Endodermal cell (in vitro differentiated cells): ENCODE results near the gene LECT2. TPM values are rescaled to one million over a fixed set of nuclear protein-coding genes. Genes with fewer than 3 reads are reported as not detected.

Experiments
- DNase-seq: peaks from one replicate; pipeline ENCODE4 v3.0.0-alpha.2; 2017
- H3K27ac ChIP-seq: 2 replicates; pipeline ENCODE4 v1.5.1; 2013; ENCODE audit warnings: mild to moderate bottlenecking, low read depth, low read length, moderate library complexity
- H3K27me3 ChIP-seq: 2 replicates; pipeline ENCODE4 v1.6.1; 2013; ENCODE audit warnings: mild to moderate bottlenecking, low read length, moderate library complexity; ENCODE audit not compliant: insufficient read depth, control insufficient read depth, poor library complexity, severe bottlenecking
- H3K36me3 ChIP-seq: 2 replicates; pipeline ENCODE4 v1.7.0; 2013; ENCODE audit warnings: mild to moderate bottlenecking, low read length, moderate library complexity; ENCODE audit not compliant: control insufficient read depth, insufficient read depth
- H3K4me1 ChIP-seq: one replicate; pipeline ENCODE4 v1.7.0; 2013; ENCODE audit warnings: low read length; ENCODE audit not compliant: control insufficient read depth, insufficient read depth
- H3K4me3 ChIP-seq: 2 replicates; pipeline ENCODE4 v1.5.1; 2013; ENCODE audit warnings: mild to moderate bottlenecking, low read length, moderate library complexity
- H3K9ac ChIP-seq: 2 replicates; pipeline ENCODE4 v1.6.1; 2013; ENCODE audit warnings: mild to moderate bottlenecking, low read length, moderate library complexity; ENCODE audit not compliant: poor library complexity, severe bottlenecking; ENCODE audit errors: extremely low read depth
- H3K9me3 ChIP-seq: 2 replicates; pipeline ENCODE4 v1.6.1; 2013; ENCODE audit warnings: mild to moderate bottlenecking, low read length, moderate library complexity; ENCODE audit not compliant: control insufficient read depth
- H3K27ac Mint-ChIP-seq: 2 replicates; pipeline ENCODE4 v1.8.0; 2020; ENCODE audit warnings: mixed read lengths
- H3K27me3 Mint-ChIP-seq: 2 replicates; pipeline ENCODE4 v1.8.0; 2021; ENCODE audit warnings: mild to moderate bottlenecking, mixed read lengths; ENCODE audit not compliant: insufficient read depth
- H3K36me3 Mint-ChIP-seq: 2 replicates; pipeline ENCODE4 v1.8.0; 2020; ENCODE audit warnings: low read depth, mixed read lengths
- H3K4me1 Mint-ChIP-seq: 2 replicates; pipeline ENCODE4 v1.8.0; 2020; ENCODE audit warnings: mixed read lengths
- H3K4me3 Mint-ChIP-seq: 2 replicates; pipeline ENCODE4 v1.8.0; 2020; ENCODE audit warnings: mild to moderate bottlenecking, moderate library complexity, mixed read lengths
- H3K9me3 Mint-ChIP-seq: 2 replicates; pipeline ENCODE4 v1.8.0; 2020; ENCODE audit warnings: mild to moderate bottlenecking, mixed read lengths
- CTCF ChIP-seq: fragments of 200-600 bp; sonication (generic); conservative IDR thresholded peaks from 2 replicates; pipeline ENCODE4 v1.5.0; 2021; ENCODE audit warnings: antibody characterized with exemption, mild to moderate bottlenecking
- WGBS, 2 experiments: methylation state at CpG; one replicate each; pipeline versions ENCODE4 v1.1.5 to v1.1.7; 2013; ENCODE audit warnings: missing lambda C conversion rate in 2 of 2, mixed read lengths in 1 of 2; ENCODE audit not compliant: insufficient coverage in 1 of 2, insufficient read length in 1 of 2; 5-methylcytosine and 5-hydroxymethylcytosine counted together
- total RNA-seq, 2 donors: library from RNA; stranded (reverse); fragmentation: NEBNext Ultra II Directional in 1 of 2; extraction: Animal tissue kit (Norgen Biotek cat#: 25700) in 1 of 2; gene quantifications; 2 replicates in 1 of 2; 3 replicates in 1 of 2; pipeline ENCODE4 v1.2.1, GENCODE V29; 2021

The LECT2 gene
- total RNA-seq, 2 donors from 2014 or later, result not detected

DNA sequence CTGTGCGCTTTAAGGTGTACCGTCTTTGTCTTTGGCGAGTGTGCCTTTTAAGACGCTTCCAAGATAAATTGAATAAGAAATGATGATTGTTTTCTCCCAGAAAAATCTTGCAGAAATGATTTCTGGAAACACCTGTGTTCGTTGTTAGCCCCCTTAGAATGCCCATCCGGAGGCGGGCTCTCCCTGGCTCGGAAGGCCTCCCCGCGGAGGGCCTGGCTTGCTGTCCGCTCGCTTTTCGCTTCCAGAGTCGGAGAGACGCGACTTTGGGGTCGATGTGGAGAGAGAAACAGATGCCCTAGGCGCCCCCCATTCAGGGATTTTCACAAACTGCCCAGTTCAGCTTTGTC is 23.9 kb downstream of the LECT2 start:
- no peak overlapping the region for H3K27ac ChIP-seq
- no peak overlapping the region for H3K9ac ChIP-seq
- H3K27me3 ChIP-seq, result peaks cover 75% of the 10 kb centered on the region
- no peaks in the 10 kb centered on the region for H3K36me3 Mint-ChIP-seq
- H3K27ac Mint-ChIP-seq, result no peak overlapping the region
- H3K4me1 Mint-ChIP-seq, result no peaks in the 10 kb centered on the region
- no peaks in the 10 kb centered on the region for H3K36me3 ChIP-seq
- no peaks in the 10 kb centered on the region for H3K9me3 ChIP-seq
- H3K4me3 Mint-ChIP-seq, result peak overlapping the region; percentile 61
- H3K4me3 ChIP-seq, result peak overlapping the region; percentile 71
- H3K4me1 ChIP-seq, result no peaks in the 10 kb centered on the region
- peaks cover 74% of the 10 kb centered on the region for H3K27me3 Mint-ChIP-seq
- WGBS, 2 experiments, result 10 to 17% methylated on average over 7 to 18 of the region's 18 CpGs
- H3K9me3 Mint-ChIP-seq, result no peaks in the 10 kb centered on the region
- no peak for TF ChIP-seq CTCF
- peak; percentile 57 for DNase-seq

GRCh38 chr5:135930029-135930948 is 24.5 kb downstream of the LECT2 start:
- Mint-ChIP-seq H3K27me3 (peaks cover 77% of the 10 kb centered on the region), H3K4me3 (peak overlapping the region; percentile 61), H3K9me3 (no peaks in the 10 kb centered on the region), H3K4me1 (no peaks in the 10 kb centered on the region), H3K36me3 (no peaks in the 10 kb centered on the region), H3K27ac (no peak overlapping the region)
- TF ChIP-seq CTCF, result peak; percentile 61
- Histone ChIP-seq H3K4me3 (peak overlapping the region; percentile 71), H3K9me3 (no peaks in the 10 kb centered on the region), H3K36me3 (no peaks in the 10 kb centered on the region), H3K9ac (no peak overlapping the region), H3K27ac (no peak overlapping the region), H3K4me1 (no peaks in the 10 kb centered on the region), H3K27me3 (peaks cover 82% of the 10 kb centered on the region)
- DNase-seq, result peak; percentile 89
- WGBS, 2 experiments, result 2 to 3% methylated on average over 17 to 99 of the region's 99 CpGs

DNA sequence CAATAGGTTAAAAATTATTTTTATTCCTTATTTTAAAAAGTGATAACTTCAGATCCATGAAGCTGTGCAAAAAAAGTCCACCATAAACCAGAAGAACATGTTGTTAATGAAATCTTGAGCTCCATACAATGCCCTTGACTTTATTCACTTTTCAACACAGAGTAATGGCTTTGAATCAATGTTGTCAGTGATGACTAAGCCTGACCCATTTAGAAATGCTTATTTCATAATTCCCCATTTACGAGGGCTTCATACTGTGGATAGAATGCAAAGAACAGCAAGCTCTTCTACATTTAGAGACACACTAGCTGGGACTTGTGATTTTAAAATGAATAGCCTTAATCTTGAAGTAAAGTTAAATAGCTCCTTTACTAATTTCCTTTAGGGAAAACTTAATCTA is 33.4 kb downstream of the LECT2 start:
- H3K9me3 Mint-ChIP-seq, result no peaks in the 10 kb centered on the region
- peaks cover 56% of the 10 kb centered on the region for H3K27me3 Mint-ChIP-seq
- H3K36me3 Mint-ChIP-seq, result no peaks in the 10 kb centered on the region
- Histone ChIP-seq H3K9me3 (no peaks in the 10 kb centered on the region), H3K4me1 (no peaks in the 10 kb centered on the region), H3K36me3 (no peaks in the 10 kb centered on the region), H3K27me3 (peaks cover 87% of the 10 kb centered on the region), H3K27ac (no peak overlapping the region), H3K4me3 (no peak overlapping the region), H3K9ac (no peak overlapping the region)
- H3K27ac Mint-ChIP-seq, result no peak overlapping the region
- DNase-seq, result no peak
- no peak overlapping the region for H3K4me3 Mint-ChIP-seq
- no peak for TF ChIP-seq CTCF
- WGBS, 2 experiments, result 78% methylated on average over 1 of the region's 1 CpG; no CpG with 5 or more reads in 1 of the 2 experiments
- no peaks in the 10 kb centered on the region for H3K4me1 Mint-ChIP-seq
